Heart right ventricle (tissue), 16 donors: ENCODE measurements around the gene LAMC3. TPM values are rescaled to one million over a fixed set of nuclear protein-coding genes. Genes with fewer than 3 reads are reported as not detected.

Experiments
- ATAC-seq, 8 donors: fragments of 200-7000 bp; cut with Tn5 transposase; one replicate each; pipeline ENCODE4 v1.9.1; 2020; ENCODE audit warnings: mild to moderate bottlenecking in 8 of 8, moderate library complexity in 8 of 8, moderate number of reproducible peaks in 1 of 8
- DNase-seq, 2 donors: peaks; one replicate each; pipeline ENCODE4 v3.0.0-alpha.2; 2020
- H3K27ac ChIP-seq, 10 donors: fragments of 200-600 bp; sonication (generic) in 2 of 10; one replicate each; pipeline versions ENCODE4 v1.5.0 to v1.8.0; 2020 to 2022; ENCODE audit warnings: mild to moderate bottlenecking in 3 of 10
- H3K27me3 ChIP-seq, 7 donors: fragments of 200-600 bp; one replicate each; pipeline ENCODE4 v1.8.0; 2021 to 2022; ENCODE audit warnings: mild to moderate bottlenecking in 2 of 7
- H3K36me3 ChIP-seq, 9 donors: fragments of 200-600 bp; sonication (generic) in 1 of 9; one replicate each; pipeline versions ENCODE4 v1.5.0 to v1.8.0; 2020 to 2022; ENCODE audit warnings: mild to moderate bottlenecking in 2 of 9
- H3K4me1 ChIP-seq, 9 donors: fragments of 200-600 bp; sonication (generic) in 1 of 9; one replicate each; pipeline versions ENCODE4 v1.5.0 to v1.8.0; 2020 to 2022; ENCODE audit warnings: mild to moderate bottlenecking in 4 of 9
- H3K4me3 ChIP-seq, 10 donors: fragments of 200-600 bp; sonication (generic) in 2 of 10; one replicate each; pipeline versions ENCODE4 v1.5.0 to v1.8.0; 2020 to 2022; ENCODE audit warnings: mild to moderate bottlenecking in 7 of 10, moderate library complexity in 2 of 10
- H3K9me3 ChIP-seq, 11 donors: fragments of 200-600 bp in 10 of 11; sonication (generic) in 2 of 11; one replicate each; pipeline versions ENCODE4 v1.5.0 to v1.8.0; 2013 to 2022; ENCODE audit warnings: mild to moderate bottlenecking in 2 of 11, control low read depth in 1 of 11, moderate library complexity in 1 of 11
- WGBS, 2 donors: extraction: QIAGEN DNeasy Blood & Tissue Kit; methylation state at CpG; one replicate each; pipeline ENCODE4 v1.1.7; 2013; ENCODE audit warnings: inconsistent platforms in 1 of 2; 5-methylcytosine and 5-hydroxymethylcytosine counted together
- intact Hi-C, 10 donors: fragments of 100-400 bp; cut with DNase I; formaldehyde crosslinking; loops; one replicate each; pipeline versions ENCODE4 v1.11.1 to v1.14.2; 2022
- polyA plus RNA-seq, 2 donors: library from polyadenylated mRNA; stranded (reverse); fragments of 200-250 nt; gene quantifications; one replicate each; pipeline ENCODE4 v1.2.3, GENCODE V29; 2013
- total RNA-seq, 10 donors: library from RNA; stranded (reverse); fragmentation: NEBNext Ultra II Directional in 3 of 10; extraction: Animal tissue kit (Norgen Biotek cat#: 25700) in 3 of 10; gene quantifications; one replicate each; pipeline versions ENCODE4 v1.2.1 to v1.2.4, GENCODE V29; 2021 to 2023
- TF ChIP-seq, protein P1 (sequence below), 9 donors: fragments of 200-600 bp; sonication (generic) in 2 of 9; IDR thresholded peaks; one replicate each; pipeline versions ENCODE4 v1.5.0 to v1.8.0; 2021 to 2022; ENCODE audit warnings: antibody characterized with exemption in 9 of 9, mild to moderate bottlenecking in 5 of 9, moderate library complexity in 1 of 9
- donor health status: Arrhythmogenic right ventricular cardiomyopathy.
- donor health status: ischemic (EF 13 %, LVEDD 7.1; RV severe dilation, severe dysfunction).
- donor health status: healthy with polysubstance abuse.
- donor health status: DM: no; HTN: yes; CAD: no.
- donor health status: DM: no; HTN: no; CAD: no.
- donor health status: ischemic (EF 25% LVEDD 6.9; RV normal size, moderate dysfunction).
- donor health status: ischemic (EF 25% LVEDD 5.7; RV mildly dilated, moderate dysfunction).
- donor health status: healthy.
- donor health status: DM: yes; HTN: yes; CAD: no.
- donor health status: Ischemic cardiomyopathy.
- donor health status: ischemic (EF 35%, LVEDD 5.7; RV mildly dilated, moderate dysfunction).
- donor health status: nonischemic (EF 11% LVEDD 7.7; RV severe dilation, severe dysfunction).
- donor health status: DM: yes; HTN: yes; CAD: no.
- donor health status: PGD.
- donor health status: ischemic (EF 29% LVEDD 5.4; RV normal size, mild dysfunction).
- donor health status: nonischemic (EF 23%, LVEDD 6.1; RV moderate dilation, normal function).

The LAMC3 gene
- total and polyA plus RNA-seq, 12 donors, result 0.07 to 5.4 (median 0.30) TPM; not detected in 1

DNA sequence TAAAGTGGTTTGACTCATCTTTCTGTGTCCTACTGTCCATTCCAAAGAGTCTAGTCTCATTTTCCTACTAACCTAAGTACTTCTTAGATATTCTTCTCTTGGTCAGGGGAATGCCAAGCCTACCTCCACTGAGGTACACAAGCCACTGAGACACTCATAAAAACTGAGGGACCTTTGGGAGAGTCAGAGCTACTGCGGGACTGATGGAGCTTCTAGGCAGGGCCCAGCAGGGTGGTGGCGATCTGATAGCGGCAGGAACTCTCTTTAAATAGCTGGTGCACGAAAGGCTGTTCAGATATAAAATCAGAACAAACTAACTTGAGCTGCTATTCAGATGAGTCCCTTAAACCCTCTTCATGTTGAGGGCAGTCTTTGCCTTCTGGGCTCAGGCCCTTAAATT lies 131.1 kb downstream of the LAMC3 start:
- Histone ChIP-seq H3K27ac (no peak overlapping the region), H3K4me1 (no peaks in the 10 kb centered on the region), H3K9me3 (no peaks in the 10 kb centered on the region), H3K4me3 (no peak overlapping the region), H3K27me3 (no peaks in the 10 kb centered on the region), H3K36me3 (peaks cover 0 to 100% (median 75%) of the 10 kb centered on the region in 9 donors)
- 85 to 87% methylated on average over 4 of the region's 4 CpGs for WGBS, 2 donors
- intact Hi-C loops, result loop anchor here in 1 of 10 donors (10.0 kb wide), 1 partner anchor 65 kb away; no protein-coding TSS in a partner anchor
- ATAC-seq (no peak), DNase-seq (no peak)
- TF ChIP-seq, protein P1, sequence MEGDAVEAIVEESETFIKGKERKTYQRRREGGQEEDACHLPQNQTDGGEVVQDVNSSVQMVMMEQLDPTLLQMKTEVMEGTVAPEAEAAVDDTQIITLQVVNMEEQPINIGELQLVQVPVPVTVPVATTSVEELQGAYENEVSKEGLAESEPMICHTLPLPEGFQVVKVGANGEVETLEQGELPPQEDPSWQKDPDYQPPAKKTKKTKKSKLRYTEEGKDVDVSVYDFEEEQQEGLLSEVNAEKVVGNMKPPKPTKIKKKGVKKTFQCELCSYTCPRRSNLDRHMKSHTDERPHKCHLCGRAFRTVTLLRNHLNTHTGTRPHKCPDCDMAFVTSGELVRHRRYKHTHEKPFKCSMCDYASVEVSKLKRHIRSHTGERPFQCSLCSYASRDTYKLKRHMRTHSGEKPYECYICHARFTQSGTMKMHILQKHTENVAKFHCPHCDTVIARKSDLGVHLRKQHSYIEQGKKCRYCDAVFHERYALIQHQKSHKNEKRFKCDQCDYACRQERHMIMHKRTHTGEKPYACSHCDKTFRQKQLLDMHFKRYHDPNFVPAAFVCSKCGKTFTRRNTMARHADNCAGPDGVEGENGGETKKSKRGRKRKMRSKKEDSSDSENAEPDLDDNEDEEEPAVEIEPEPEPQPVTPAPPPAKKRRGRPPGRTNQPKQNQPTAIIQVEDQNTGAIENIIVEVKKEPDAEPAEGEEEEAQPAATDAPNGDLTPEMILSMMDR (IDR thresholded peaks at IDR 0.05), result no peak

DNA sequence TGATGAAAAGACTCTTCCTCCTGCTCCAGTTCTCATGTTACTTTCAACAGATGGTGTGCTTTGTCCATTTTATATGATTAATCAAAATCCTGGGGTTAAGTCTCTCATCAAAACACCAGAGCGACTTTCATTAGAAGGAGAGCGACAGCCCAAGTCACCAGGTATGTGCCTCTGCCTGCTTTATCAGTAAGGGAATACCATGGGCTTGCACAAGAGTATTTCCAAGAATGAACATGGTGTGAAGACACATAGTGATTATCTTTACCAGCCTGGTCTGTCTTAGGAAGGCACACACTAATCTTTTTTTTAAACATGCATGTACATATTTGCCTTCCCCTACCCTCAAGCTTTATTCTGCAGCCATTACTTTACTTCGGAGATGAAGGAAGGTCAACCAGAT lies 131.6 kb downstream of the LAMC3 start:
- no peaks in the 10 kb centered on the region for H3K4me1 ChIP-seq
- peaks cover 0 to 100% (median 75%) of the 10 kb centered on the region in 9 donors for H3K36me3 ChIP-seq
- DNase-seq, result no peak
- H3K27me3 ChIP-seq, result no peaks in the 10 kb centered on the region
- intact Hi-C loops, result loop anchor here in 1 of 10 donors (10.0 kb wide), 1 partner anchor 64 kb away; no protein-coding TSS in a partner anchor
- no peak overlapping the region for H3K4me3 ChIP-seq
- TF ChIP-seq, protein P1 (IDR thresholded peaks at IDR 0.05), result no peak
- no peaks in the 10 kb centered on the region for H3K9me3 ChIP-seq
- ATAC-seq, result no peak
- WGBS, 2 donors, result 95 to 96% methylated on average over 3 of the region's 3 CpGs
- H3K27ac ChIP-seq, result no peak overlapping the region

DNA sequence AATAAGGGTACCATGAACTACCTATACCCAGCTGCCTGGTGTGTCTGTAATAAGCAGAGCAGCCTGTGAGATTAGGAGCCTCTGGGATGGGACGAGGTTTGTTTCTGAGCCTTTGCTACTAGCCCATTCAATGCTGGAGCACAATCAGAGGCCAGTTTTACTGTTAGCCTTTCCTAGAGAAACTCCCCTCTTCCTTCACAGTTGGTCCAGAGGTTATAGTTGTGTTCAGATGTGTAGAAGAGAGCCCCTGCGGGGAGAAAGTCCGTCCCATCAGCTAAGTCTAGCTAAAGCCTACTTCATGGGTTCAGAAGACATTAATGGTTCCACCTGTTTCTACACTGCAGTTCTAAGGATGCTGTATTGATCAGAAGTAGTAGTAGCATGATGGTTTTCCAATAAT lies 133.2 kb downstream of the LAMC3 start:
- Histone ChIP-seq H3K4me1 (no peaks in the 10 kb centered on the region), H3K4me3 (no peak overlapping the region), H3K27ac (no peak overlapping the region), H3K27me3 (no peaks in the 10 kb centered on the region), H3K9me3 (no peaks in the 10 kb centered on the region), H3K36me3 (peaks cover 0 to 100% (median 75%) of the 10 kb centered on the region in 9 donors)
- TF ChIP-seq, protein P1 (IDR thresholded peaks at IDR 0.05), result no peak
- no peak for DNase-seq
- intact Hi-C loops, result loop anchor here in 1 of 10 donors (10.0 kb wide), 1 partner anchor 63 kb away; no protein-coding TSS in a partner anchor
- WGBS, 2 donors, result 93 to 96% methylated on average over 3 of the region's 3 CpGs
- ATAC-seq, result no peak

Other genes starting within 250 kb of the LAMC3 start
- gene ABL1, start 173.9 kb upstream of the LAMC3 start, total RNA-seq, result 10 to 100 TPM; 27.1 to 48.8 (median 34.0) TPM
- 10 to 100 TPM; 16.2 TPM for gene ABL1, start 173.9 kb upstream of the LAMC3 start, polyA plus RNA-seq
- not detected for gene QRFP, start 112.4 kb upstream of the LAMC3 start, total RNA-seq
- gene QRFP, start 112.4 kb upstream of the LAMC3 start, polyA plus RNA-seq, result under 1 TPM in 1 of 2 donors, not detected in 1; 0.06 TPM
- gene FIBCD1, start 69.9 kb upstream of the LAMC3 start, total RNA-seq, result 1 to 10 TPM in 4 of 10 donors, under 1 TPM in 6; 0.16 to 5.8 (median 0.74) TPM
- gene FIBCD1, start 69.9 kb upstream of the LAMC3 start, polyA plus RNA-seq, result 1 to 10 TPM; 2.0 to 3.9 TPM
- gene AIF1L, start 87.4 kb downstream of the LAMC3 start, total RNA-seq, result 10 to 100 TPM in 8 of 10 donors, 1 to 10 TPM in 2; 9.6 to 93.2 (median 14.8) TPM
- 10 to 100 TPM; 15.3 to 25.2 TPM for gene AIF1L, start 87.4 kb downstream of the LAMC3 start, polyA plus RNA-seq
- gene NUP214, start 116.4 kb downstream of the LAMC3 start, total RNA-seq, result 10 to 100 TPM; 17.8 to 27.1 (median 23.6) TPM
- gene NUP214, start 116.4 kb downstream of the LAMC3 start, polyA plus RNA-seq, result 10 to 100 TPM; 13.8 to 21.5 TPM